Measurements from ENCODE around the gene PDGFD. TPM values are rescaled to one million over a fixed set of nuclear protein-coding genes. Genes with fewer than 3 reads are reported as not detected.

Gene PDGFD
- total and polyA plus RNA-seq, 2 donors (not counting 3 experiments of a cell fraction or from before 2014, with no cell fraction given), result 6.3 to 13.1 TPM

- H3K4me2 ChIP-seq (ENCODE audit: insufficient read depth, low read length), result no peak overlapping the region
- FAIRE-seq, result no peak
- intact Hi-C loops (cut with micrococcal nuclease), result no loop called here
- ChIA-PET CTCF (no interaction called here), POLR2A (no interaction called here)
- no peaks in the 10 kb centered on the region for H3K9me3 ChIP-seq (replicated peaks; ENCODE audit: control insufficient read depth, insufficient read depth, low read length)
- H3K9me1 ChIP-seq (replicated peaks; ENCODE audit: control insufficient read depth, extremely low read depth, insufficient read depth, low read length), result no peaks in the 10 kb centered on the region
- no peak overlapping the region for H3K27ac ChIP-seq (ENCODE audit: insufficient read depth, low read depth, low read length)
- H3K4me3 ChIP-seq (replicated peaks in 1 of 3; ENCODE audit: insufficient read depth in 1 of 3, low read depth in 1 of 3, low read length in 3 of 3), result no peak overlapping the region
- H3K27me3 ChIP-seq (ENCODE audit: control insufficient read depth in 2 of 2, insufficient read depth in 2 of 2, low read length in 2 of 2), result no peaks in the 10 kb centered on the region
- no peaks in the 10 kb centered on the region for H3K79me2 ChIP-seq (ENCODE audit: control insufficient read depth, insufficient read depth, low read length)
- DNase-seq (ENCODE audit: low read depth, low spot score), result no peak
- H2AFZ ChIP-seq (ENCODE audit: low read depth, low read length), result no peak overlapping the region
- dilution Hi-C loops (cut with MboI; ENCODE audit: extremely low pct_ligation_motif_present, low sequenced_read_pairs), result no loop called here
- no TSS peak for BruUV-seq (replicated peaks)
- H4K20me1 ChIP-seq (replicated peaks; ENCODE audit: control insufficient read depth, extremely low read depth, insufficient read depth, low read length), result no peaks in the 10 kb centered on the region
- no peak for TF ChIP-seq MYC (IDR thresholded peaks at IDR 0.05; ENCODE audit: low read depth, low read length)
- no peak for TF ChIP-seq JUN (IDR thresholded peaks at IDR 0.05; ENCODE audit: borderline replicate concordance, insufficient read depth, insufficient read length, low read depth)
- no peak for TF ChIP-seq MAX (IDR thresholded peaks at IDR 0.05; ENCODE audit: insufficient read depth, insufficient read length)
- TF ChIP-seq POLR2A (IDR thresholded peaks at IDR 0.05; ENCODE audit: low read depth, low read length), result no peak
- TF ChIP-seq GATA2 (IDR thresholded peaks at IDR 0.05; ENCODE audit: insufficient read depth, insufficient read length, low read depth, low read length), result no peak
- TF ChIP-seq POLR2AphosphoS5 (IDR thresholded peaks at IDR 0.05; ENCODE audit: insufficient read depth, low read depth, low read length), result no peak
- no peak for TF ChIP-seq FOS (IDR thresholded peaks at IDR 0.05; ENCODE audit: borderline replicate concordance, insufficient read depth, low read length)
- no peak for TF ChIP-seq CTCF (IDR thresholded peaks at IDR 0.05; ENCODE audit: extremely low read depth in 1 of 2, insufficient read depth in 1 of 2, low read depth in 1 of 2, low read length in 2 of 2)
- TF ChIP-seq EZH2 (IDR thresholded peaks at IDR 0.05; ENCODE audit: borderline replicate concordance, low read depth, low read length, severe bottlenecking), result no peak
- H3K36me3 ChIP-seq (ENCODE audit: control insufficient read depth in 2 of 2, extremely low read depth in 1 of 2, insufficient read depth in 2 of 2, low read length in 2 of 2), result no peaks in the 10 kb centered on the region
- no peaks in the 10 kb centered on the region for H3K4me1 ChIP-seq (ENCODE audit: control insufficient read depth, extremely low read depth, insufficient read depth, low read length)
- no peak overlapping the region for H3K9ac ChIP-seq (replicated peaks; ENCODE audit: extremely low read depth, insufficient read depth, low read length)
These were observed 191.9 kb downstream of the PDGFD start for GRCh38 chr11:103972013-103972412.

Measured in endothelial cell of umbilical vein (primary cell).